Prostate gland (tissue), 2 donors: ENCODE results near the gene NBPF12.
"Not testable (repeated sequence)": the region's sequence is repeated elsewhere in the genome, so short reads cannot be mapped to it uniquely, and the experiment has no call there.

Experiments used
- POLR2A ChIP-seq: fragments of 450-650 bp; IDR thresholded peaks from one replicate; pipeline ENCODE4 v1.6.1; 2016; ENCODE audit warnings: antibody characterized with exemption, mild to moderate bottlenecking
- POLR2AphosphoS5 ChIP-seq: sonication (generic); formaldehyde crosslinking; IDR thresholded peaks from one replicate; pipeline ENCODE4 v1.6.1; 2017; ENCODE audit warnings: antibody characterized with exemption
- TF ChIP-seq, protein P1 (sequence below), 4 experiments: fragments of 200-600 bp in 2 of 4; fragments of 450-650 bp in 2 of 4; sonication (generic) in 2 of 4; IDR thresholded peaks; 1 replicate in 3 of 4; 2 replicates in 1 of 4; pipeline ENCODE4 v1.5.1; 2016 to 2019; ENCODE audit warnings: antibody characterized with exemption in 4 of 4, mild to moderate bottlenecking in 2 of 4, moderate library complexity in 2 of 4

DNA sequence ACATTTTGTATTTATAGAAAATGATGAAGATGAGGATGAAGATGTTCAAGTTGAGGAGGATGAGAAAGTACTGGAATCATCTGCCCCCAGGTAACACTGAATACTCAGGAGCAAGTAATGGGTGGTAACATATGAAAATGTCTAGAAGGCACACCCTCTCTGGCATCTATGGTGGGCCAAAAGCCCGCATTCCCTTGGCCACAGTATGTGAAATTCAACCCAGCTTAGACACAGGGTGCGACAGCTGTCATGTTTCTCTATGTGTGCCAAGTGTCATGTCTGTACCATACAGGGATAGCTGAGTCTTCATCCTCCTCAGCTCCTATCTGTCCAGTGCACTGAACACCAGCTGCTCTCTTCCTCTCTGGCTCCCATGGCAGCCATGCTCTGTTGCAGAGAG is 26.2 kb downstream of the NBPF12 start:
- not testable (repeated sequence) for TF ChIP-seq POLR2A, POLR2AphosphoS5
- TF ChIP-seq, protein P1, sequence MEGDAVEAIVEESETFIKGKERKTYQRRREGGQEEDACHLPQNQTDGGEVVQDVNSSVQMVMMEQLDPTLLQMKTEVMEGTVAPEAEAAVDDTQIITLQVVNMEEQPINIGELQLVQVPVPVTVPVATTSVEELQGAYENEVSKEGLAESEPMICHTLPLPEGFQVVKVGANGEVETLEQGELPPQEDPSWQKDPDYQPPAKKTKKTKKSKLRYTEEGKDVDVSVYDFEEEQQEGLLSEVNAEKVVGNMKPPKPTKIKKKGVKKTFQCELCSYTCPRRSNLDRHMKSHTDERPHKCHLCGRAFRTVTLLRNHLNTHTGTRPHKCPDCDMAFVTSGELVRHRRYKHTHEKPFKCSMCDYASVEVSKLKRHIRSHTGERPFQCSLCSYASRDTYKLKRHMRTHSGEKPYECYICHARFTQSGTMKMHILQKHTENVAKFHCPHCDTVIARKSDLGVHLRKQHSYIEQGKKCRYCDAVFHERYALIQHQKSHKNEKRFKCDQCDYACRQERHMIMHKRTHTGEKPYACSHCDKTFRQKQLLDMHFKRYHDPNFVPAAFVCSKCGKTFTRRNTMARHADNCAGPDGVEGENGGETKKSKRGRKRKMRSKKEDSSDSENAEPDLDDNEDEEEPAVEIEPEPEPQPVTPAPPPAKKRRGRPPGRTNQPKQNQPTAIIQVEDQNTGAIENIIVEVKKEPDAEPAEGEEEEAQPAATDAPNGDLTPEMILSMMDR (IDR thresholded peaks at IDR 0.05) = not testable (repeated sequence)
